ENCODE results near the gene EFTUD2.

EFTUD2 gene

GRCh38 chr17:44875761-44876160 is 23.5 kb downstream of the EFTUD2 start:
- H3K36me3 Mint-ChIP-seq (ENCODE audit: low read depth): peaks cover 97% of the 10 kb centered on the region
- no peak overlapping the region for H3K4me3 Mint-ChIP-seq
- H3K4me1 Mint-ChIP-seq (ENCODE audit: low read depth): no peaks in the 10 kb centered on the region
- H3K9me3 Mint-ChIP-seq: no peaks in the 10 kb centered on the region
- intact Hi-C loops (cut with micrococcal nuclease): no loop called here
- no peak overlapping the region for H3K27ac Mint-ChIP-seq
- H3K27me3 Mint-ChIP-seq: no peaks in the 10 kb centered on the region

- Mint-ChIP-seq H3K27me3 (no peaks in the 10 kb centered on the region), H3K9me3 (no peaks in the 10 kb centered on the region), H3K27ac (no peak overlapping the region), H3K4me1 (ENCODE audit: low read depth) (no peaks in the 10 kb centered on the region), H3K4me3 (no peak overlapping the region), H3K36me3 (ENCODE audit: low read depth) (peaks cover 97% of the 10 kb centered on the region)
- intact Hi-C loops (cut with micrococcal nuclease): no loop called here
Measured at GRCh38 chr17:44872131-44872768, 27.0 kb downstream of the EFTUD2 start.

- no peaks in the 10 kb centered on the region for H3K9me3 Mint-ChIP-seq
- H3K4me3 Mint-ChIP-seq: no peak overlapping the region
- H3K27ac Mint-ChIP-seq: no peak overlapping the region
- peaks cover 97% of the 10 kb centered on the region for H3K36me3 Mint-ChIP-seq (ENCODE audit: low read depth)
- intact Hi-C loops (cut with micrococcal nuclease): no loop called here
- no peaks in the 10 kb centered on the region for H3K4me1 Mint-ChIP-seq (ENCODE audit: low read depth)
- H3K27me3 Mint-ChIP-seq: no peaks in the 10 kb centered on the region
Measured at GRCh38 chr17:44871556-44871955, 27.7 kb downstream of the EFTUD2 start.

- intact Hi-C loops (cut with micrococcal nuclease): no loop called here
- no peaks in the 10 kb centered on the region for H3K27me3 Mint-ChIP-seq
- H3K36me3 Mint-ChIP-seq (ENCODE audit: low read depth): peaks cover 97% of the 10 kb centered on the region
- H3K27ac Mint-ChIP-seq: no peak overlapping the region
- no peaks in the 10 kb centered on the region for H3K9me3 Mint-ChIP-seq
- H3K4me3 Mint-ChIP-seq: no peak overlapping the region
- no peaks in the 10 kb centered on the region for H3K4me1 Mint-ChIP-seq (ENCODE audit: low read depth)
Measured at GRCh38 chr17:44867841-44868240, 31.4 kb downstream of the EFTUD2 start.

GRCh38 chr17:44865931-44866330 is 33.3 kb downstream of the EFTUD2 start:
- peaks cover 97% of the 10 kb centered on the region for H3K36me3 Mint-ChIP-seq (ENCODE audit: low read depth)
- H3K4me1 Mint-ChIP-seq (ENCODE audit: low read depth): no peaks in the 10 kb centered on the region
- no peaks in the 10 kb centered on the region for H3K9me3 Mint-ChIP-seq
- no peak overlapping the region for H3K27ac Mint-ChIP-seq
- H3K4me3 Mint-ChIP-seq: no peak overlapping the region
- no peaks in the 10 kb centered on the region for H3K27me3 Mint-ChIP-seq
- intact Hi-C loops (cut with micrococcal nuclease): loop anchor here (1.0 kb wide), 2 partner anchors 87 to 91 kb away; no protein-coding TSS in a partner anchor

- no peaks in the 10 kb centered on the region for H3K27me3 Mint-ChIP-seq
- no peak overlapping the region for H3K27ac Mint-ChIP-seq
- H3K9me3 Mint-ChIP-seq: no peaks in the 10 kb centered on the region
- peaks cover 97% of the 10 kb centered on the region for H3K36me3 Mint-ChIP-seq (ENCODE audit: low read depth)
- intact Hi-C loops (cut with micrococcal nuclease): loop anchor here (1.0 kb wide), 2 partner anchors 86 to 90 kb away; no protein-coding TSS in a partner anchor
- H3K4me3 Mint-ChIP-seq: no peak overlapping the region
- no peaks in the 10 kb centered on the region for H3K4me1 Mint-ChIP-seq (ENCODE audit: low read depth)
Measured at GRCh38 chr17:44865231-44865660, 34.0 kb downstream of the EFTUD2 start.

- no peak overlapping the region for H3K4me3 Mint-ChIP-seq
- no peaks in the 10 kb centered on the region for H3K9me3 Mint-ChIP-seq
- no peaks in the 10 kb centered on the region for H3K4me1 Mint-ChIP-seq (ENCODE audit: low read depth)
- intact Hi-C loops (cut with micrococcal nuclease): loop anchor here (1.0 kb wide), 2 partner anchors 86 to 90 kb away; no protein-coding TSS in a partner anchor
- H3K27me3 Mint-ChIP-seq: no peaks in the 10 kb centered on the region
- H3K27ac Mint-ChIP-seq: no peak overlapping the region
- peaks cover 97% of the 10 kb centered on the region for H3K36me3 Mint-ChIP-seq (ENCODE audit: low read depth)
Measured at GRCh38 chr17:44864831-44865230, 34.4 kb downstream of the EFTUD2 start.

- H3K36me3 Mint-ChIP-seq (ENCODE audit: low read depth): peaks cover 97% of the 10 kb centered on the region
- H3K27me3 Mint-ChIP-seq: no peaks in the 10 kb centered on the region
- no peak overlapping the region for H3K27ac Mint-ChIP-seq
- no peak overlapping the region for H3K4me3 Mint-ChIP-seq
- no peaks in the 10 kb centered on the region for H3K9me3 Mint-ChIP-seq
- intact Hi-C loops (cut with micrococcal nuclease): no loop called here
- H3K4me1 Mint-ChIP-seq (ENCODE audit: low read depth): no peaks in the 10 kb centered on the region
Measured at GRCh38 chr17:44863061-44863918, 36.0 kb downstream of the EFTUD2 start.

GRCh38 chr17:44862278-44862914 is 36.8 kb downstream of the EFTUD2 start:
- Mint-ChIP-seq H3K4me3 (no peak overlapping the region), H3K4me1 (ENCODE audit: low read depth) (no peaks in the 10 kb centered on the region), H3K27ac (no peak overlapping the region), H3K9me3 (no peaks in the 10 kb centered on the region), H3K27me3 (no peaks in the 10 kb centered on the region), H3K36me3 (ENCODE audit: low read depth) (peaks cover 97% of the 10 kb centered on the region)
- intact Hi-C loops (cut with micrococcal nuclease): no loop called here

- no peaks in the 10 kb centered on the region for H3K4me1 Mint-ChIP-seq (ENCODE audit: low read depth)
- H3K27ac Mint-ChIP-seq: no peak overlapping the region
- H3K27me3 Mint-ChIP-seq: no peaks in the 10 kb centered on the region
- no peak overlapping the region for H3K4me3 Mint-ChIP-seq
- H3K9me3 Mint-ChIP-seq: no peaks in the 10 kb centered on the region
- H3K36me3 Mint-ChIP-seq (ENCODE audit: low read depth): peaks cover 100% of the 10 kb centered on the region
- intact Hi-C loops (cut with micrococcal nuclease): no loop called here
Measured at GRCh38 chr17:44859701-44860100, 39.5 kb downstream of the EFTUD2 start.

- Mint-ChIP-seq H3K4me1 (ENCODE audit: low read depth) (no peaks in the 10 kb centered on the region), H3K4me3 (no peak overlapping the region), H3K36me3 (ENCODE audit: low read depth) (peaks cover 100% of the 10 kb centered on the region), H3K9me3 (no peaks in the 10 kb centered on the region), H3K27ac (no peak overlapping the region), H3K27me3 (no peaks in the 10 kb centered on the region)
- intact Hi-C loops (cut with micrococcal nuclease): no loop called here
Measured at GRCh38 chr17:44854192-44854591, 45.1 kb downstream of the EFTUD2 start.

- Mint-ChIP-seq H3K4me1 (ENCODE audit: low read depth) (no peaks in the 10 kb centered on the region), H3K9me3 (no peaks in the 10 kb centered on the region), H3K27ac (no peak overlapping the region), H3K27me3 (peaks cover 3% of the 10 kb centered on the region), H3K4me3 (no peak overlapping the region), H3K36me3 (ENCODE audit: low read depth) (peaks cover 73% of the 10 kb centered on the region)
- intact Hi-C loops (cut with micrococcal nuclease): no loop called here
Measured at GRCh38 chr17:44850612-44851011, 48.6 kb downstream of the EFTUD2 start.

- peaks cover 67% of the 10 kb centered on the region for H3K36me3 Mint-ChIP-seq (ENCODE audit: low read depth)
- intact Hi-C loops (cut with micrococcal nuclease): no loop called here
- no peak overlapping the region for H3K27ac Mint-ChIP-seq
Measured at GRCh38 chr17:44850025-44850424, 49.2 kb downstream of the EFTUD2 start.

GRCh38 chr17:44848961-44849489 is 50.2 kb downstream of the EFTUD2 start:
- peaks cover 3% of the 10 kb centered on the region for H3K27me3 Mint-ChIP-seq
- no peaks in the 10 kb centered on the region for H3K4me1 Mint-ChIP-seq (ENCODE audit: low read depth)
- H3K9me3 Mint-ChIP-seq: no peaks in the 10 kb centered on the region
- no peak overlapping the region for H3K27ac Mint-ChIP-seq
- peaks cover 57% of the 10 kb centered on the region for H3K36me3 Mint-ChIP-seq (ENCODE audit: low read depth)
- no peak overlapping the region for H3K4me3 Mint-ChIP-seq
- intact Hi-C loops (cut with micrococcal nuclease): no loop called here

More at GRCh38 chr17:44850025-44850424, 49.2 kb downstream of the EFTUD2 start:
- Mint-ChIP-seq H3K4me1 (ENCODE audit: low read depth) (no peaks in the 10 kb centered on the region), H3K9me3 (no peaks in the 10 kb centered on the region), H3K4me3 (no peak overlapping the region), H3K27me3 (peaks cover 3% of the 10 kb centered on the region)

Measured in dendritic cell treated with granulocyte-macrophage colony-stimulating factor and Interleukin-4, amounts not matched to agents 40 ng/mL and 50 ng/mL, for 4 days (primary cell).